ENCODE results near the gene CLP1. TPM values are rescaled to one million over a fixed set of nuclear protein-coding genes. Genes with fewer than 3 reads are reported as not detected.

CLP1 gene
- 17.1 and 17.6 TPM in 2 replicates for total RNA-seq

DNA sequence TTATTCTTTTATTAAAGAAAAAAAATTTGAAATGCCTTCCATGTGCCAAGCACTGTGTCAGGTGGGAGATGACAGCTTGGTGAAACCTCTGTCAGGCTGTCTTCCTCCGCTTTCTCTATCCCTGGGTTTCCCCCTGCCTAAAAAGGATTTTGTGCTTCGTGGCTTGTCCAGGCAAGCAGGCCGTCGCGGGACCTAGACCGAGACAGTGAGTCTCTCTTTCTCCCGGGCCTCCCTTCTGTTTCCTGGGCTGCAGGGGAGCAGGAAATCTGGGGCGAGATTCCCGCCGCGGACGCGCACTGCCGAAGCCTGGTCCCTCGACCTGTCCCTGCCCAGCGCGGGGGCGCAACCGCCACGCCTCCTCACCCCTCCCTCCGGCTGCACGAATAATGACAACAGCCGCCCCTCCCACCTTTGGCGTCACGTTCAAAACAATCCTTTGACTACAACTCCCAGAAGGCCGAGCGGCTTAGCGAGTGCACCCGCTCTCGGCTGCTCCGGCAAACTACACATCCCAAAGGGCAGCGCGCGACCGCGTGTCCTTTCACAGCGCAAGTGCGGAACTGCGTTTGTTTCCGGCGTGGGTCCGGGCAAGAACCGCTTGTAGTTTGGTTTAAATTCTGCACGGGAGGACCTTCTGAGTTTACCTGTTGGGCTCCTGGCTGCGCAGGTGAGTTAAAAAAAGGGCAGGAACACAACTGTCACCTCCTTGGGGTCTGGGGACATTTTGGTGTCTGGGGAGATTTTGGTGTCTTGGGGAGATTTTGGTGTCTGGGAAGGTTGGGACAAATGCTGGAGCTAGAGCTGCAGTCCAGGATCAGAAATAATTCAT lies at the start of gene CLP1:
TSS of gene CLP1 (plus strand) at position 569 of the 829 bp plus-strand sequence. CDS start 1,715 bp downstream, outside the sequence.
- intact Hi-C loops (cut with micrococcal nuclease): loop anchor here (1.0 kb wide), 8 partner anchors 8 to 1959 kb away; partner anchors contain the start of genes MED19, SELENOH, TIMM10 and TMX2

- intact Hi-C loops (cut with micrococcal nuclease): no loop called here
Observed at GRCh38 chr11:57610170-57610569, 47.4 kb upstream of the CLP1 start.

- intact Hi-C loops (cut with micrococcal nuclease): no loop called here
Observed at GRCh38 chr11:57614234-57614772, 43.3 kb upstream of the CLP1 start.

GRCh38 chr11:57615308-57615707 lies 42.3 kb upstream of the CLP1 start:
- intact Hi-C loops (cut with micrococcal nuclease): no loop called here

- intact Hi-C loops (cut with micrococcal nuclease): no loop called here
Observed at GRCh38 chr11:57616595-57616994, 41.0 kb upstream of the CLP1 start.

DNA sequence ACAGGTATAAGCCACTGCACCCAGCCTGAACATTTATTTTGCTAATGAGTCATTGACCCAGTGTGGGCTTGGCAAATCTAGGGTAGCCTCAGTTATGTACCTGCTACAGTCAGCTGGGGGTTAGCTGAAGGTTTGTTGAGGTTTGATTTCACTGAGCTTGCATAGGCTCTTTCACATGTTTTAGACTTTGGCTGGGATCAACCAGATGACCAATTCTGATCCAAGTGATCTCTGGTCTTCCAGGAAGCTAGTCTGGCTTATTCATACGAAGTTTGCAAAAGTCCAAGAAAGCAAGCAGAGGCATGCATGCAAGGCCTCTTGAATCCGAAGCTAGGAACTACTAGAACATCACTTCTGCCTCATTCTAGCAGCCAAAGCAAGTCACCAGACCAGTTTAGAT lies 39.1 kb upstream of the CLP1 start:
- intact Hi-C loops (cut with micrococcal nuclease): no loop called here

DNA sequence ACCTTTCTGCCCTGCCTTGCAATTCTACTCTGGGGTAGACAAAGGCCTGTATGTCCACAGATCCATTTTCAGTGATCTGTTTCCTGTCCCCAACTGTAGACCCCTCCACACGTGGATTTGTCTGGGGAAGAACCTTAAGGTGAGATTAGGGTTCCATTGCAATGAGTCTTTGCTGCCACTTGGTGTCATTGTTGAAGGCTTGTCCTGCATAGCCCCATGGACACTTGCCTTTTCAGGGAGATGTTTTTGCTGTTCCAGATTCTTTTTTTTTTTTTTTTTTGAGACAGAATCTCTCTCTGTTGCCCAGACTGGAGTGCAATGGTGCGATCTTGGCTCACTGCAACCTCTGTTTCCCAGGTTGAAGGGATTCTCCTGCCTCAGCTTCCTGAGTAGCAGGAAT lies 38.2 kb upstream of the CLP1 start:
- intact Hi-C loops (cut with micrococcal nuclease): no loop called here

DNA sequence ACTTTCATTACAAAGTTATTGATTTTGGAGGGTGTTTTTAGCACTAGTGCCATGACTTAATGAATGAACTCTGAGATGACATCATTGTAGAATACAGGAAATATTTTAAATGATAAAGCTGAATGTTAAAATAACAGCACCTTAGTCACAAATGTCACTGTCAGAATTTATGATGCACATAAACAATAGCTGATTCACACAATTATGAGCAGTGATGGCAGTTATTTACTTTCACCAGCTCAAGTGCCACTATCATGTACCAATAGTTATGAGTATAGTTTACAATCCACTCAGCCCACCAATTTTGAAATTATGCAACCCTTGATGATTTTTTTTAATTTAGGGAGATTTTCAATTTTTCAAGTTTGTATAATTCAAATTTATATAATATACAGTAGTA lies 37.1 kb upstream of the CLP1 start:
- intact Hi-C loops (cut with micrococcal nuclease): no loop called here

DNA sequence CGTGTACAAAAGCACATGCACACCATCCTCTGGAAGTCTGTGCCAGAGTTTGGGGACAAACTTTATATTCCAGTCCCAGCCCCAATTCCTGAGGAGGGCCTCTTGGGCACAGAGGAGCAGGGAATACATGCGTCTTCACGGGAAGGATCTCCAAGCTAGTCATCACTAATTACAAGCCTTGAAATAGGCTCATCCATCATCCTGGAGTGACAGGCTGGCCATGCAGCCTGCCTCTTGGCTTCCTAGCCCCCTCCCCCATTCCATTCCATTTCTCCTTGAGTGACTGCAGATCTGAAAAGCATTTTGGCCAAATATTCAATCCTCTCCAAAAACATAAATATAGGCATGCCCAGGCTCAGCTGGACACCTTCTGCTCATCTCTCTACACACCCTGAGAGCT lies 35.3 kb upstream of the CLP1 start:
- intact Hi-C loops (cut with micrococcal nuclease): no loop called here

GRCh38 chr11:57624864-57625263 lies 32.7 kb upstream of the CLP1 start:
- intact Hi-C loops (cut with micrococcal nuclease): no loop called here

DNA sequence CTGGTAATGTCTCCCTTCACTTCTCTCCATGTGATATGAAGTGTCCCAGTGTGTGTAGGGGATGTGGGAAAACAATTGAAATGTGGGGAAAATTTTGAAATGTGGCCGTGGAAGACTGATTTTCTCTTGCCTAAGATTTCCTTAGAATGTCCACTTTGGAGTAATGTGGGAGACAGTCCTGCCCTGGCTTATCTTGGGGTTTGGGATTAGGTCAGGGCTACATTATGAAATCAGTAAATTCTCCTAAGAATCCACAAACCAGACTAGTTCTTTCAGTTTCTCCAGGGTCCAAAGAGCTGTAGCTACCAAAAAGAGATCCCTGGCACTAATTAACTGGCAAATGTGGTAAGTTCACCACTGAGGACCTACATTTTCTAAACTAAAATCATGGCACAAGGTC lies 30.7 kb upstream of the CLP1 start:
- intact Hi-C loops (cut with micrococcal nuclease): no loop called here

GRCh38 chr11:57630171-57630570 lies 27.4 kb upstream of the CLP1 start:
- intact Hi-C loops (cut with micrococcal nuclease): no loop called here

- intact Hi-C loops (cut with micrococcal nuclease): no loop called here
Observed at GRCh38 chr11:57632116-57632515, 25.4 kb upstream of the CLP1 start.

- intact Hi-C loops (cut with micrococcal nuclease): no loop called here
Observed at GRCh38 chr11:57633394-57634070, 24.0 kb upstream of the CLP1 start.

GRCh38 chr11:57634311-57634710 lies 23.3 kb upstream of the CLP1 start:
- intact Hi-C loops (cut with micrococcal nuclease): no loop called here

GRCh38 chr11:57635246-57635645 lies 22.3 kb upstream of the CLP1 start:
- intact Hi-C loops (cut with micrococcal nuclease): no loop called here

- intact Hi-C loops (cut with micrococcal nuclease): no loop called here
Observed at GRCh38 chr11:57637626-57638004, 19.9 kb upstream of the CLP1 start.

DNA sequence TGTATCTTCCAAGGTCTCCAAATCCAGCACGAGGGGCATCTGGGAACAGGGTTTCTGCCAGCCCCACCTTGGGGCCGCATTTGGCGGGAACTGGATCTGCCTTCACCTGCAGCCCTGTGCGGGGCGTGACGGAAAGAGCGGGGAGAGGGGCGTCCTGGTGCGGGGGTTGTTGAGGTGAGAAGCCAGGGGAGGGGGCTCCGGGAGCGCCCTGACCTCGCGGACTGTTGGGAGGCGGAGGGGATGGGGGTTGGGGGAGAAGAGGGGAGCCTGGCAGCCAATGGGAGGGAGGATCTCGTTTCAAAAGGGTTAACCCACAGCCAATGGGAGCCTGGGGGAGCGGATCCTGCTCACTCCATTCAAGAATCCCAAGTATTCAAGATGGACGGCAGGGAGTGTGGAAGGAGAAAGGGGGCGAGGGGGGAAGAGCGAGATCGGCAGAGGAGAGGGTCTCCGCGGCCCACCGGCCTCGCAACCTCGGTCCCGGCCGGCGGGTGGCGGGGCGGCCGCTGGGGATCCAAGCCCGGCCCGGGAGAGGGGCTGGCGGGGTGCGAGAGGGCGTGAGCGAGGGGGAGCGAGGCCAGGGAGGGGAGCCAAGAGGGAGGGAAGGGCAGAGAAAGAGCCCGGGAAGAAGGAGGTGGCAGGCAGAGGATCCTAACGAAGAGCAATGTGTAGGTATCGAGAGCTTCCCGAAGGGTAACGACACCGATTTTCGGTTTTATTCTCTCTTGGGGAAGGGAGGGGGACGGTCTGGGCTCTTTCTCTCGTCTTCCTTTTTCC lies 19.4 kb upstream of the CLP1 start:
- intact Hi-C loops (cut with micrococcal nuclease): no loop called here

- intact Hi-C loops (cut with micrococcal nuclease): no loop called here
Observed at GRCh38 chr11:57638811-57639320, 18.7 kb upstream of the CLP1 start.

- intact Hi-C loops (cut with micrococcal nuclease): loop anchor here (2.0 kb wide), 1 partner anchor 295 kb away; no protein-coding TSS in a partner anchor
Observed at GRCh38 chr11:57639321-57640067, 18.1 kb upstream of the CLP1 start.
